HEK293 (cell line): Measurements from ENCODE around the gene SMAD1.

Source experiments
- CTCF ChIA-PET: fragments of 350-600 bp; formaldehyde crosslinking; extraction: SDS; loops from one replicate; lab custom pipeline; 2021; ENCODE audit warnings: antibody characterized with exemption; lab: Yijun Ruan, JAX
- POLR2A ChIA-PET: fragments of 300-600 bp; formaldehyde crosslinking; extraction: SDS; loops from one replicate; lab custom pipeline; 2020; ENCODE audit warnings: antibody characterized with exemption, inconsistent platforms; lab: Yijun Ruan, JAX
- H3K27ac ChIP-seq: fragments of 200-500 bp; sonication (Bioruptor generic); 2 replicates; pipeline ENCODE4 v1.5.1; 2014; ENCODE audit warnings: low read depth, low read length, control low read depth, inconsistent platforms; ENCODE audit errors: extremely low read depth
- H3K36me3 ChIP-seq, 2 experiments: fragments of 200-500 bp in 1 of 2; sonication (Bioruptor generic) in 1 of 2; 1 replicate in 1 of 2; 2 replicates in 1 of 2; pipeline ENCODE4 v1.5.1; 2014 to 2017; ENCODE audit warnings: inconsistent platforms in 2 of 2, low read length in 2 of 2; ENCODE audit not compliant: control insufficient read depth in 2 of 2, insufficient read depth in 1 of 2
- H3K4me1 ChIP-seq: fragments of 200-500 bp; sonication (Bioruptor generic); 2 replicates; pipeline ENCODE4 v1.5.1; 2014; ENCODE audit warnings: mild to moderate bottlenecking, low read length, inconsistent platforms; ENCODE audit not compliant: control insufficient read depth, insufficient read depth
- H3K4me3 ChIP-seq: 2 replicates; pipeline ENCODE4 v1.5.1; 2011; ENCODE audit warnings: low read depth, mild to moderate bottlenecking, control low read depth, low read length, moderate library complexity
- H3K9me3 ChIP-seq: fragments of 200-500 bp; sonication (Bioruptor generic); 2 replicates; pipeline ENCODE4 v1.5.1; 2014; ENCODE audit warnings: low read depth, low read length, inconsistent platforms; ENCODE audit not compliant: control insufficient read depth, insufficient read depth
- BCL11A ChIP-seq: fragments of 450-650 bp; formaldehyde crosslinking; IDR thresholded peaks from 2 replicates; pipeline ENCODE4 v1.5.1; 2016; ENCODE audit warnings: low read depth, missing biosample characterization, missing genetic modification characterization
- FEZF1 ChIP-seq: fragments of 450-650 bp; formaldehyde crosslinking; IDR thresholded peaks from 2 replicates; pipeline ENCODE4 v1.5.1; 2016; ENCODE audit warnings: missing biosample characterization, missing genetic modification characterization
- OVOL3 ChIP-seq: fragments of 450-650 bp; formaldehyde crosslinking; IDR thresholded peaks from 2 replicates; pipeline ENCODE4 v1.5.1; 2016; ENCODE audit warnings: missing biosample characterization, missing genetic modification characterization
- SP3 ChIP-seq: fragments of 450-650 bp; formaldehyde crosslinking; IDR thresholded peaks from 2 replicates; pipeline ENCODE4 v1.5.1; 2016; ENCODE audit warnings: missing biosample characterization, missing genetic modification characterization
- SP7 ChIP-seq: fragments of 450-650 bp; formaldehyde crosslinking; IDR thresholded peaks from 2 replicates; pipeline ENCODE4 v1.5.1; 2016; ENCODE audit warnings: missing biosample characterization, missing genetic modification characterization
- WT1 ChIP-seq: fragments of 450-650 bp; formaldehyde crosslinking; IDR thresholded peaks from 2 replicates; pipeline ENCODE4 v1.5.1; 2016; ENCODE audit warnings: missing biosample characterization, missing genetic modification characterization
- YY2 ChIP-seq: fragments of 450-650 bp; formaldehyde crosslinking; IDR thresholded peaks from 2 replicates; pipeline ENCODE4 v1.5.1; 2016; ENCODE audit warnings: missing biosample characterization, missing genetic modification characterization
- ZBTB10 ChIP-seq: fragments of 450-650 bp; formaldehyde crosslinking; IDR thresholded peaks from 2 replicates; pipeline ENCODE4 v1.5.1; 2016; ENCODE audit warnings: missing biosample characterization, missing genetic modification characterization
- ZFP69B ChIP-seq: fragments of 450-650 bp; formaldehyde crosslinking; IDR thresholded peaks from 2 replicates; pipeline ENCODE4 v1.5.1; 2016; ENCODE audit warnings: missing biosample characterization, missing genetic modification characterization
- ZNF10 ChIP-seq: fragments of 450-650 bp; formaldehyde crosslinking; IDR thresholded peaks from 2 replicates; pipeline ENCODE4 v1.5.1; 2017; ENCODE audit warnings: missing biosample characterization, missing genetic modification characterization
- ZNF133 ChIP-seq: fragments of 450-650 bp; formaldehyde crosslinking; IDR thresholded peaks from 2 replicates; pipeline ENCODE4 v1.5.1; 2016; ENCODE audit warnings: missing biosample characterization, missing genetic modification characterization
- ZNF140 ChIP-seq: fragments of 450-650 bp; formaldehyde crosslinking; IDR thresholded peaks from 2 replicates; pipeline ENCODE4 v1.5.1; 2016; ENCODE audit warnings: missing biosample characterization, missing genetic modification characterization
- ZNF19 ChIP-seq: fragments of 450-650 bp; formaldehyde crosslinking; IDR thresholded peaks from 2 replicates; pipeline ENCODE4; 2016; ENCODE audit warnings: missing biosample characterization, missing genetic modification characterization, low read depth
- ZNF223 ChIP-seq: fragments of 450-650 bp; formaldehyde crosslinking; IDR thresholded peaks from 2 replicates; pipeline ENCODE4 v1.5.1; 2016; ENCODE audit warnings: missing biosample characterization, missing genetic modification characterization
- ZNF239 ChIP-seq: fragments of 450-650 bp; formaldehyde crosslinking; IDR thresholded peaks from 2 replicates; pipeline ENCODE4 v1.5.1; 2016; ENCODE audit warnings: missing biosample characterization, missing genetic modification characterization
- ZNF398 ChIP-seq: fragments of 450-650 bp; formaldehyde crosslinking; IDR thresholded peaks from 2 replicates; pipeline ENCODE4 v1.5.1; 2017; ENCODE audit warnings: missing biosample characterization, missing genetic modification characterization
- ZNF513 ChIP-seq: fragments of 450-650 bp; IDR thresholded peaks from 2 replicates; pipeline ENCODE4 v1.5.1; 2018; ENCODE audit warnings: missing biosample characterization, missing genetic modification characterization
- ZNF549 ChIP-seq: fragments of 450-650 bp; IDR thresholded peaks from 2 replicates; pipeline ENCODE4 v1.5.1; 2018; ENCODE audit warnings: missing biosample characterization, missing genetic modification characterization, mild to moderate bottlenecking, inconsistent platforms, moderate library complexity
- ZNF621 ChIP-seq: fragments of 450-650 bp; formaldehyde crosslinking; IDR thresholded peaks from 2 replicates; pipeline ENCODE4 v1.5.1; 2017; ENCODE audit warnings: missing biosample characterization, missing genetic modification characterization
- ZNF843 ChIP-seq: fragments of 450-650 bp; formaldehyde crosslinking; IDR thresholded peaks from 2 replicates; pipeline ENCODE4 v1.5.1; 2016; ENCODE audit warnings: missing biosample characterization, missing genetic modification characterization

SMAD1 gene

GRCh38 chr4:145566086-145566708, 84.5 kb downstream of the SMAD1 start:
- Histone ChIP-seq H3K4me1 (no peaks in the 10 kb centered on the region), H3K9me3 (no peaks in the 10 kb centered on the region), H3K36me3 (no peaks in the 10 kb centered on the region), H3K27ac (no peak overlapping the region), H3K4me3 (no peak overlapping the region)
- TF ChIP-seq ZNF140 (tag by site-specific recombination) (no peak), OVOL3 (no peak), ZNF549 (no peak), ZNF398 (tag by site-specific recombination) (no peak), SP7 (tag by site-specific recombination) (no peak), SP3 (tag by site-specific recombination) (no peak), ZNF10 (tag by site-specific recombination) (no peak), ZNF19 (tag by site-specific recombination) (no peak), ZFP69B (tag by site-specific recombination) (no peak), ZNF239 (tag by site-specific recombination) (no peak), ZBTB10 (no peak), WT1 (tag by site-specific recombination) (no peak), YY2 (no peak), BCL11A (tag by site-specific recombination) (no peak), ZNF621 (tag by site-specific recombination) (no peak), ZNF513 (no peak), ZNF843 (tag by site-specific recombination) (no peak)
- ChIA-PET POLR2A (no interaction called here), CTCF (no interaction called here)

GRCh38 chr4:145566768-145567167, 85.1 kb downstream of the SMAD1 start:
- ChIA-PET POLR2A (no interaction called here), CTCF (no interaction called here)
- Histone ChIP-seq H3K9me3 (no peaks in the 10 kb centered on the region), H3K4me3 (no peak overlapping the region), H3K27ac (no peak overlapping the region), H3K36me3 (no peaks in the 10 kb centered on the region), H3K4me1 (no peaks in the 10 kb centered on the region)
- TF ChIP-seq FEZF1 (tag by site-specific recombination) (no peak), ZNF513 (no peak), ZNF223 (tag by site-specific recombination) (no peak), ZNF133 (no peak)
